Adipocyte (in vitro differentiated cells): ENCODE results near the gene ARG2.
"Not testable (repeated sequence)": the region's sequence is repeated elsewhere in the genome, so short reads cannot be mapped to it uniquely, and the experiment has no call there.

Source experiments
- DNase-seq: peaks from one replicate; pipeline ENCODE4 v3.0.0-alpha.2; 2015; ENCODE audit warnings: low read depth
- H3K27me3 ChIP-seq: replicated peaks from 2 replicates; pipeline ENCODE4 v1.7.0; 2013; ENCODE audit warnings: mild to moderate bottlenecking, low read length, moderate library complexity; ENCODE audit not compliant: control insufficient read depth, insufficient read depth
- H3K36me3 ChIP-seq: 2 replicates; pipeline ENCODE4 v1.7.0; 2013; ENCODE audit warnings: low read length, mild to moderate bottlenecking, moderate library complexity; ENCODE audit not compliant: control insufficient read depth, insufficient read depth, severe bottlenecking
- H3K4me1 ChIP-seq: 2 replicates; pipeline ENCODE4 v1.7.0; 2013; ENCODE audit warnings: mild to moderate bottlenecking, low read length, moderate library complexity; ENCODE audit not compliant: control insufficient read depth, insufficient read depth
- H3K4me3 ChIP-seq: 2 replicates; pipeline ENCODE4 v1.7.0; 2013; ENCODE audit warnings: mild to moderate bottlenecking, low read length, moderate library complexity
- H3K9ac ChIP-seq: 2 replicates; pipeline ENCODE4 v1.7.0; 2013; ENCODE audit warnings: mild to moderate bottlenecking, low read length, moderate library complexity
- H3K9me3 ChIP-seq: 2 replicates; pipeline ENCODE4 v1.7.0; 2013; ENCODE audit warnings: mild to moderate bottlenecking, low read length, moderate library complexity; ENCODE audit not compliant: control insufficient read depth

Gene ARG2

DNA sequence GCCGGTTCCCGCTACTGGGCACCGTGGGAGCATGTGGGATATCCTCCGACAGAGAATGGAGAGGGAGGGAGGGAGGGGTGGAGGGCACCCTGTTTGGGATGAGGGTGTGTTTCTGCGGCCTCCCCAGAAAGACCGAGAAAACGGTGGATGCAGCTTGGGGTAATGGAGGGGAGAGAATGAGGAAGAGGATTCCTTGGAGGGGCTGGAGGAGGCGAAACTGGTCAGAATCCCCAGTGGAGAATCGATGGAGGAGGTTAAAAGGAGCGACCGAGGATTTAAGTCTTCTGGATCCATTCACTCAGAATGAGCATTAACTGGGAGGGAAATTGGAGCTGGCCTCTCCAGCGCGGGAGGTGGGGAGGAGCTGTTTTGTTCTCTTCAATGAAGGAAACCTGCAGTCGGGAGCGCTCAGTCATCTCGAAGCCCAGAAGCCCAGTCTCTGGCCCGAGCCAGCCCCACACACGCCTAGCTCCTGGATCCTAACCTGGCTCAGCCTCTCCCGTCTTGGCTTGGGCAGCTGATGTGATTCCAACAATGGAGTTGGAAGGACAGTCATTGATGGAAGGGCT lies 581 bp downstream of the ARG2 start:
- Histone ChIP-seq H3K9ac (peak overlapping the region; percentile 67), H3K4me3 (peak overlapping the region; percentile 82), H3K36me3 (no peaks in the 10 kb centered on the region), H3K4me1 (peaks cover 33% of the 10 kb centered on the region), H3K27me3 (no peaks in the 10 kb centered on the region), H3K9me3 (no peaks in the 10 kb centered on the region)
- peak; percentile 21 for DNase-seq

DNA sequence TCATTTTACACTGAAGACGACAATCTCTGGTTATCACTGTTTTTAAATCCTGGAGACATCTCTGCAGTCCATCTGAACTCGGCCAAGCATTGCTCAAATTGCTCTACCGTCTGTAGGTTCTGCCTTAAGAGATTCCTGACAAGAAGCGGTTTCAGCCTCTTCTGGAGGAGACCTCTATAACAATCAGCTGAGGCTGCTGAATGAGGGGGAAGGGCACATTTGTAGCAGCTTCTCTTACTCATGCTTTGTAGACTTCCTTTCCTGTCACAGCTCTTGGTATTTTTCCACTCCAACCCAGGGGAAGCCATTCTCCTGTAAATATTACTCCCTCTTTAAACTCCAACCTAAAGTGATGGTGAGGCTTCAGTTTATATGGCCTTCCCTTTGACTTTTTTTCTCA lies 3.0 kb downstream of the ARG2 start:
- no peaks in the 10 kb centered on the region for H3K36me3 ChIP-seq
- H3K9me3 ChIP-seq, result no peaks in the 10 kb centered on the region
- H3K27me3 ChIP-seq, result no peaks in the 10 kb centered on the region
- peak overlapping the region; percentile 44 for H3K4me3 ChIP-seq
- peak; percentile 68 for DNase-seq
- H3K9ac ChIP-seq, result peak overlapping the region; percentile 60
- peaks cover 33% of the 10 kb centered on the region for H3K4me1 ChIP-seq

DNA sequence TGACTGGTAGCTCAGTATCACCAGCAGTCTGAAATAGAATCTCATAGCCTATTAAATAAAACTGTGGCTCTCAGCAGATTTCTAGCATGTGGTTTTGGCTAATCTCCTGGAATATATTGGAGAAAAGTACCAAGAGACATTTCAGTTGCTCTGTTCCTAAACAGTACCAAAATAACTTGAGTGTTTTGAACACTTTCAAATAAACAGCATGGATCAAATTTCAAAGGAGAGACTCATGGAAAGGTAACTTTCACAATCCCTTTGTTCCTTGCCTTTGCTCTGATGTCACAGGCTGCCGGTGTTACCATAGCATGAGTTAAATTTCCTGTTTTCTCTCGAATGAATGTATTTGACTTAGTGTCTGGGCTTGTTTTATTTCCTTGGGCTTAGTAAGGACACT lies 3.4 kb downstream of the ARG2 start:
- Histone ChIP-seq H3K36me3 (no peaks in the 10 kb centered on the region), H3K4me1 (peaks cover 33% of the 10 kb centered on the region), H3K27me3 (no peaks in the 10 kb centered on the region), H3K9ac (peak overlapping the region; percentile 60), H3K4me3 (peak overlapping the region; percentile 44), H3K9me3 (no peaks in the 10 kb centered on the region)
- DNase-seq, result peak; percentile 35

DNA sequence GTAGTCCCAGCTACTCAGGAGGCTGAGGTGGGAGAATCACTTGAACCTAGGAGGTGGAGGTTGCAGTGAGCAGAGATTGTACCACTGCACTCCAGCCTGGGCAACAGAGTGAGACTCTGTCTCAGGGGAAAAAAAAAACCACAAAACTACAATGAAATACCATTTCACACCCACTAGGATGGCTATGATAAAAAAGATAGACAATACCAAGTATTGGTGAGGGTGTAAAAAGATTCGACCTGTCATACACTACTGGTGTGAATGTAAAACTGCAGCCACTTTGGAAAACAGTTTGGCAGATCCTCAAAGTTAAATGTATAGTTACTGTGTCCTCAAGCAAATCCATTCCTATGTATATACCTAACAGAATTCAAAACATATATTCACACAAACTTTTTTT lies 6.4 kb downstream of the ARG2 start:
- H3K36me3 ChIP-seq, H3K27me3 ChIP-seq, H3K9ac ChIP-seq, H3K9me3 ChIP-seq, DNase-seq, H3K4me3 ChIP-seq: not testable (repeated sequence)
- H3K4me1 ChIP-seq, result peaks cover 25% of the 10 kb centered on the region

DNA sequence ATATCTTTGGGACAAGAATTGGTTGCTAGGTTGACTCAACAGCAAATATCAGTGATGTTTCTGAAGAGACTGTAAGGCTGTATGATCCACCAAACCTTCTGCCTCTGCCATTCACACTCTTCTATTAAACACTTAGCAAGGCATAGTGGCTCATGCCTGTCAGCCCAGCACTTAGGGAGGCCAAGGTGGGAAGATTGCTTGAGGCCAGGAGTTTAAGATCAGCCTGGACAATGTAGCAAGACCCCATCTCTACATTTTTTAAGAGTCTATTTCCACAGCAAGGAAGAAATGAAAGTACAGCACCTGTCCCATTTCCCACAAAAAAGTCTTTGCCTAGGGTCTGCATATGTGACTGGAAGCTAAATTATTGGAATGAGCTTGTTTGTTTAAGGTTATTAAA lies 7.8 kb downstream of the ARG2 start:
- no peaks in the 10 kb centered on the region for H3K9me3 ChIP-seq
- no peak overlapping the region for H3K9ac ChIP-seq
- no peaks in the 10 kb centered on the region for H3K27me3 ChIP-seq
- no peak for DNase-seq
- H3K4me1 ChIP-seq, result peaks cover 19% of the 10 kb centered on the region
- H3K4me3 ChIP-seq, result no peak overlapping the region
- H3K36me3 ChIP-seq, result no peaks in the 10 kb centered on the region

DNA sequence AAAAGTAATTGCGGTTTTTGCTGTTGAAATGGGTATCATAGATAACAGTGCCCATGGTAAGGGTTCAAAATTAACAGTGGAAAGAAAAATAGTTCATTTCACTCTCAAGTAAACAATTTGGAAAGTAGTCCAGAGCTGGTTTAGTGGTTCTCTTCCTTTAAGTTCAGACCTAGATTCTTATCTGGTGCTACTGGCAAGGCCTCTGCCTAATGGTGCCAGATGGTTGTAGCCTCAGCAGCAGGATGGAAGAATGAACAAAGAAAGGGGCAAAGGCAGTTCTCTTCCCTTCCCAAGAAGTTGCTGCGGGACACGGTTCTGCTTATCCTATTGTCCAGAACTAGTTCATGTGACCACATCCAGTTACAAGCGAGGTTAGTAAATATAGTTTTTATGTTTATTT lies 10.5 kb downstream of the ARG2 start:
- Histone ChIP-seq H3K4me3 (no peak overlapping the region), H3K36me3 (no peaks in the 10 kb centered on the region), H3K9me3 (no peaks in the 10 kb centered on the region), H3K4me1 (no peaks in the 10 kb centered on the region), H3K27me3 (no peaks in the 10 kb centered on the region), H3K9ac (no peak overlapping the region)
- no peak for DNase-seq

DNA sequence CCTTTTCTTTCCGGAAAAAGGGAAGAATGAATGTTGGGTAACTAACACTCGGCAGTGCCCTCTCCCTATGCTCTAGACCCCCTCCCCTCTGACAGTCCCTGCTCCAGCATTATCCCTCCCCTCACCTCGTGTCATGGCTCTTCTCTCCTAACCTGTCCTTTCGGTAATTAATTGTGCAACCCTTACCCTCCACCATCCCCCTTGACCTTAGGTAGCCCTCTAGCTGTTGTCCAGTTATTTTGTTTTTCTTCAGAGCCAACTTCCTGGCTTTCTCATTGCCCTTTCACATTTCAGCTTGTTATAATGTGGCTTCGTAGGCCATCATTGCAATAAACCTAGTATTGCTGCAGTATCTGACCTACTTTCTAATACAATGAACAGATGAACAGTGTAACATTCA lies 11.2 kb downstream of the ARG2 start:
- Histone ChIP-seq H3K4me1 (no peaks in the 10 kb centered on the region), H3K27me3 (no peaks in the 10 kb centered on the region), H3K4me3 (no peak overlapping the region), H3K9me3 (no peaks in the 10 kb centered on the region), H3K36me3 (no peaks in the 10 kb centered on the region), H3K9ac (no peak overlapping the region)
- DNase-seq, result no peak

DNA sequence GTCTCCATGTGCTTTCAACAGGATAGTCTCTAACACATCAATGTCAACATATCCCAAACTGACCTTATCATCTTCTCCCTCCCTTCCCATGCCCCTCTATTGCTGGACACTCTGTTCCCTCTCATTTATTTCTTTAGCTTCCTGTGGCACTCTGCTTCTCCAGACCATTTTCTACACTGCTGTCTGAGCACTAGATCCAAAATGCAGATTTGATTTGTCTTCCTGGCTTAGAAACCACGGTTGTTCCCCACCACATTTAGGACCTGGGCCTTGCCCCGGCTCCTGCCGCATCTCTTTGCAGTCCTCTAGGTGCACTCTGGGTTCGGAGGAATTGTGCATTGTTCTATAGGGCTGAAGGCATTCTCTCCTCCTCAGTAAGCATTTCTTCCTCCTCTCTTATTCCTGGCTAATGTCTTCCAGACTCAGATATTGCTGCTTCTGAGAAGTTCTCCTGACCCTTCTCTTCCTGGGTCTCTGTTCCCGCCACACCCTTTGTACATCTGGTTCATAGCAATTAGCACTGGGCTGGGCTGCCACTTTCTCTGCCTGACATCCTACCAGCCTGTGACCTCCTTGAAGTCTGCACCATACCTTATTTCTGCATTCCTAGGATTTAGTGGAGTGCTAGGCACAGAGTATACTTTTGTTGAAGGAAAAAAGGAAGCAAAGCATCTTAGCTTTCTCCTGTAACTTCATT lies 13.9 kb downstream of the ARG2 start:
- peaks cover 8% of the 10 kb centered on the region for H3K4me1 ChIP-seq

DNA sequence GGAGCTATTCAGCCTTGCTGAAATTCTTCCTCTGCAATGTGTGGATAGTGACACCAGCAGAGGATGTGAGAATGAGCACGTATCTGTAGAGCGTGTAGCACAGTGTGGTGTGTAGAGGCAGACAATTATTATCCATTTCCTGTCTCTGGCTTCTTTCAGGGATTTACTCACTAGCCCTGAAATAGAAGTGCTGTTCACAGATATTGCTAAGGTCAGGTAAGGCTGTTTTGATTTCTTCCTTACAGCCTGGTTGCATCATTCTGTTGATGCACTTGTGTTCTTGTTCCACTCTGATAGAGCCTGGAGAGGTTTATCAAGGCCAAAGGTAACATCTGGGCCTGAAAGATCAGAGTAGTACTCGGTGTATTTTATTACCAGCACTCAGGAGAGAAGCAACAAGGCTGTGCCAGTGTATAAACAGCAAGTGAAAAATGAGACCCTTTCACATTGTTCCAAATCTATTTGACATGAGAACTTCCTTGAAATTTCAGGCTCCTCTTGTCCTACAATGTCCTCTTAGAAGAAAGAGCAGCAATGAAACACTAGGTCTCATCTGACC lies 16.7 kb downstream of the ARG2 start:
- H3K4me3 ChIP-seq, result no peak overlapping the region
- no peaks in the 10 kb centered on the region for H3K36me3 ChIP-seq
- no peaks in the 10 kb centered on the region for H3K9me3 ChIP-seq
- H3K27me3 ChIP-seq, result no peaks in the 10 kb centered on the region
- H3K4me1 ChIP-seq, result peaks cover 8% of the 10 kb centered on the region
- H3K9ac ChIP-seq, result no peak overlapping the region
- no peak for DNase-seq

More for the DNA sequence above, 13.9 kb downstream of the ARG2 start:
- H3K9me3 ChIP-seq, result no peaks in the 10 kb centered on the region
- H3K9ac ChIP-seq, result no peak overlapping the region
- H3K27me3 ChIP-seq, result no peaks in the 10 kb centered on the region
- H3K36me3 ChIP-seq, result no peaks in the 10 kb centered on the region
- DNase-seq, result no peak
- H3K4me3 ChIP-seq, result no peak overlapping the region

DNA sequence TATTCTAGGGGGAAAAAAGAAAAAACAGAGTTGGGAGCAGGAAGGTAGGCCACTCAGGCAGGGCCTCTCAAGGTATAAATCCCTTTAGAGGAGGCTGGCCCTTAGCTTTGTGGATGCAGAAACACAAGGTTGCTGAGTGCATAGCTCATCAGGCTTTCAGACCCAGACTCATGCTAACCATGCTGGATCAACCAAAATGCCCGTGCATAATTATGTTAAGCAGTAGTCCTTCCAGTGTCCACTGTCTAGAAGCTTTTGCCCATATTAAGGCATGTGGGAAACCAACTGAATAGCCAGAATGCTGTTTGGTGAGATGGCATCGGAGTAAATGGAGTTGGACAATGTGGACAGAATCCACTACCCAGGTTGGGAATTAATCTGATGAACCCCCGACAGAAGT lies 18.9 kb downstream of the ARG2 start:
- H3K36me3 ChIP-seq, result no peaks in the 10 kb centered on the region
- H3K27me3 ChIP-seq, result no peaks in the 10 kb centered on the region
- H3K4me1 ChIP-seq, result peaks cover 8% of the 10 kb centered on the region
- no peak for DNase-seq
- H3K9me3 ChIP-seq, result no peaks in the 10 kb centered on the region
- no peak overlapping the region for H3K4me3 ChIP-seq
- no peak overlapping the region for H3K9ac ChIP-seq

DNA sequence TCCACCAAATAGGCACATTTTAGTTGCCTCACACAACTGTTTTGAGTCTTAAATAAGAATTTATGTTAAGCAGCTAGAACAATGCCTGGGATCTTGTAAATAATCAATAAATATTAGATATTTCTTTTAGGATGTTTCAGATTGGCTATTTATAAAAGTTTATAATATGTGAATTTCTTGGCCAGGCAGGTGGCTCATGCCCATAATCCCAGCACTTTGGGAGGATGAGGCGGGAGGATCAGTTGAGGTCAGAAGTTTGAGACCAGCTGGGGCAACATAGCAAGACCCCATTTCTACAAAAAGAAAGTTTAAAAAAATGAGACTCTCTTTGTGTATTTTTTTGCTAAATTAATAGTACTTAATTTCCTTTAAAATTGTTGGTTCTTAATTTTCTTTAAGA lies 21.8 kb downstream of the ARG2 start:
- Histone ChIP-seq H3K4me1 (peaks cover 9% of the 10 kb centered on the region), H3K36me3 (peaks cover 10% of the 10 kb centered on the region), H3K9me3 (no peaks in the 10 kb centered on the region), H3K4me3 (no peak overlapping the region), H3K9ac (no peak overlapping the region), H3K27me3 (no peaks in the 10 kb centered on the region)
- no peak for DNase-seq
